PC-9 (cell line): ENCODE results near the gene CPB2. TPM values are rescaled to one million over a fixed set of nuclear protein-coding genes. Genes with fewer than 3 reads are reported as not detected.
A peak's percentile ranks its signal among the peaks of the same experiment; 100 is the strongest.

Source experiments
- Bru-seq: library from RNA; stranded (reverse); fragments of 400-500 nt; gene quantifications from one replicate; lab custom pipeline; 2021; lab: Mats Ljungman, UMichigan
- BruChase-seq, 2 experiments: library from RNA; stranded (reverse); fragments of 400-500 nt; gene quantifications; one replicate each; lab custom pipeline; 2021; lab: Mats Ljungman, UMichigan
- BruUV-seq: library from RNA; stranded (reverse); fragments of 400-500 nt; replicated peaks from 2 replicates; lab custom pipeline; 2021; lab: Mats Ljungman, UMichigan
- CTCF ChIA-PET: fragments of 300-600 bp; sonication (Branson Sonifier 250); formaldehyde crosslinking; loops from one replicate; lab custom pipeline; 2022; ENCODE audit warnings: antibody characterized with exemption; lab: Charles Lee
- POLR2A ChIA-PET: fragments of 300-600 bp; sonication (Branson Sonifier 250); formaldehyde crosslinking; loops from one replicate; lab custom pipeline; 2022; ENCODE audit warnings: antibody characterized with exemption; ENCODE audit not compliant: unreplicated experiment; lab: Charles Lee
- DNase-seq, 2 experiments: peaks; one replicate each; pipeline versions ENCODE4 v3.0.0 to v3.0.0-alpha.2; 2015 to 2022; ENCODE audit warnings: mixed read lengths in 1 of 2
- H2AFZ ChIP-seq: fragments of 200-600 bp; sonication (generic); 2 replicates; pipeline ENCODE4 v1.8.1; 2017; ENCODE audit warnings: antibody characterized with exemption
- H3F3A ChIP-seq: fragments of 200-600 bp; sonication (generic); 2 replicates; pipeline ENCODE4 v1.8.1; 2017; ENCODE audit warnings: antibody characterized with exemption, mild to moderate bottlenecking, low read depth; ENCODE audit not compliant: insufficient read depth
- H3K27ac ChIP-seq: fragments of 200-600 bp; sonication (generic); 2 replicates; pipeline ENCODE4 v1.6.1; 2016; ENCODE audit warnings: mixed run types
- H3K27me3 ChIP-seq: fragments of 200-600 bp; sonication (generic); 2 replicates; pipeline ENCODE4 v1.6.1; 2016; ENCODE audit warnings: low read depth, mixed run types; ENCODE audit not compliant: insufficient read depth
- H3K36me3 ChIP-seq: fragments of 200-600 bp; sonication (generic); 2 replicates; pipeline ENCODE4 v1.6.1; 2016; ENCODE audit warnings: low read depth, mixed run types
- H3K4me1 ChIP-seq: fragments of 200-600 bp; sonication (generic); replicated peaks from 2 replicates; pipeline ENCODE4 v1.6.1; 2016; ENCODE audit warnings: mixed run types; ENCODE audit not compliant: insufficient read depth
- H3K4me2 ChIP-seq: fragments of 200-600 bp; sonication (generic); 2 replicates; pipeline ENCODE4 v1.6.1; 2017; ENCODE audit warnings: mixed run types
- H3K4me3 ChIP-seq: fragments of 200-600 bp; sonication (generic); 2 replicates; pipeline ENCODE4 v1.6.1; 2016; ENCODE audit warnings: mixed run types
- H3K79me2 ChIP-seq: fragments of 200-600 bp; sonication (generic); 2 replicates; pipeline ENCODE4 v1.6.1; 2017; ENCODE audit warnings: low read depth, mixed run types
- H3K9me2 ChIP-seq: fragments of 200-600 bp; sonication (generic); 2 replicates; pipeline ENCODE4 v1.8.1; 2017; ENCODE audit warnings: mild to moderate bottlenecking; ENCODE audit not compliant: insufficient read depth
- H3K9me3 ChIP-seq: fragments of 200-600 bp; sonication (generic); 2 replicates; pipeline ENCODE4 v1.8.1; 2016; ENCODE audit warnings: low read depth; ENCODE audit not compliant: insufficient read depth
- H4K20me1 ChIP-seq: fragments of 200-600 bp; sonication (generic); 2 replicates; pipeline ENCODE4 v1.8.1; 2017; ENCODE audit not compliant: insufficient read depth
- EZH2 ChIP-seq: fragments of 200-600 bp; sonication (generic); IDR thresholded peaks from 2 replicates; pipeline ENCODE4 v1.8.0; 2017; ENCODE audit warnings: antibody characterized with exemption, low read depth
- intact Hi-C: fragments of 100-400 bp; cut with micrococcal nuclease; formaldehyde crosslinking; loops from one replicate; pipeline ENCODE4 v1.10.0; 2022; ENCODE audit not compliant: unreplicated experiment
- long read RNA-seq: library from polyadenylated mRNA; stranded (forward); transcript quantifications from one replicate; pipeline ENCODE4 v2.0.0, GENCODE V29; 2022
- total RNA-seq: library from RNA; stranded (reverse); gene quantifications from 2 replicates; pipeline ENCODE4 v1.2.3, GENCODE V29; 2021
- TF ChIP-seq, protein P1 (sequence below): fragments of 200-600 bp; sonication (generic); conservative IDR thresholded peaks from 2 replicates; pipeline ENCODE4 v1.6.1; 2017; ENCODE audit warnings: mixed run types, antibody characterized with exemption, mild to moderate bottlenecking, moderate library complexity

Gene CPB2, protein sequence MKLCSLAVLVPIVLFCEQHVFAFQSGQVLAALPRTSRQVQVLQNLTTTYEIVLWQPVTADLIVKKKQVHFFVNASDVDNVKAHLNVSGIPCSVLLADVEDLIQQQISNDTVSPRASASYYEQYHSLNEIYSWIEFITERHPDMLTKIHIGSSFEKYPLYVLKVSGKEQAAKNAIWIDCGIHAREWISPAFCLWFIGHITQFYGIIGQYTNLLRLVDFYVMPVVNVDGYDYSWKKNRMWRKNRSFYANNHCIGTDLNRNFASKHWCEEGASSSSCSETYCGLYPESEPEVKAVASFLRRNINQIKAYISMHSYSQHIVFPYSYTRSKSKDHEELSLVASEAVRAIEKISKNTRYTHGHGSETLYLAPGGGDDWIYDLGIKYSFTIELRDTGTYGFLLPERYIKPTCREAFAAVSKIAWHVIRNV
- not detected in 2 replicates for total RNA-seq
- percentile 2 among the genes with signal in this experiment for Bru-seq, nascent RNA
- percentile 3 among the genes with signal in this experiment for BruChase-seq, experiment 1, labeled RNA remaining after a 2-hour chase
- percentile 6 among the genes with signal in this experiment for BruChase-seq, experiment 2, labeled RNA remaining after a 6-hour chase
- long read RNA-seq = 0 reads

- Histone ChIP-seq H3K9me3 (no peaks in the 10 kb centered on the region), H4K20me1 (no peaks in the 10 kb centered on the region), H3K36me3 (no peaks in the 10 kb centered on the region), H3K79me2 (no peaks in the 10 kb centered on the region), H3K9me2 (no peaks in the 10 kb centered on the region), H3K4me1 (no peaks in the 10 kb centered on the region), H2AFZ (no peak within 1 kb of the TSS), H3K27ac (no peak within 1 kb of the TSS), H3K4me2 (no peak within 1 kb of the TSS), H3K4me3 (no peak within 1 kb of the TSS), H3K27me3 (no peaks in the 10 kb centered on the region), H3F3A (no peaks in the 10 kb centered on the region)
- POLR2A ChIA-PET = no interaction called here
- intact Hi-C loops = no loop called here
- DNase-seq = no peak
- BruUV-seq = no TSS peak
- TF ChIP-seq, protein P1, sequence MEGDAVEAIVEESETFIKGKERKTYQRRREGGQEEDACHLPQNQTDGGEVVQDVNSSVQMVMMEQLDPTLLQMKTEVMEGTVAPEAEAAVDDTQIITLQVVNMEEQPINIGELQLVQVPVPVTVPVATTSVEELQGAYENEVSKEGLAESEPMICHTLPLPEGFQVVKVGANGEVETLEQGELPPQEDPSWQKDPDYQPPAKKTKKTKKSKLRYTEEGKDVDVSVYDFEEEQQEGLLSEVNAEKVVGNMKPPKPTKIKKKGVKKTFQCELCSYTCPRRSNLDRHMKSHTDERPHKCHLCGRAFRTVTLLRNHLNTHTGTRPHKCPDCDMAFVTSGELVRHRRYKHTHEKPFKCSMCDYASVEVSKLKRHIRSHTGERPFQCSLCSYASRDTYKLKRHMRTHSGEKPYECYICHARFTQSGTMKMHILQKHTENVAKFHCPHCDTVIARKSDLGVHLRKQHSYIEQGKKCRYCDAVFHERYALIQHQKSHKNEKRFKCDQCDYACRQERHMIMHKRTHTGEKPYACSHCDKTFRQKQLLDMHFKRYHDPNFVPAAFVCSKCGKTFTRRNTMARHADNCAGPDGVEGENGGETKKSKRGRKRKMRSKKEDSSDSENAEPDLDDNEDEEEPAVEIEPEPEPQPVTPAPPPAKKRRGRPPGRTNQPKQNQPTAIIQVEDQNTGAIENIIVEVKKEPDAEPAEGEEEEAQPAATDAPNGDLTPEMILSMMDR = no peak
- TF ChIP-seq EZH2 = no peak
- CTCF ChIA-PET = no interaction called here
Observed at GRCh38 chr13:46104868-46105267, at the start of gene CPB2. Gene CPB2, minus strand, starts transcription at chr13:46105033. Its CDS starts 24 bp downstream, at chr13:46105009.

DNA sequence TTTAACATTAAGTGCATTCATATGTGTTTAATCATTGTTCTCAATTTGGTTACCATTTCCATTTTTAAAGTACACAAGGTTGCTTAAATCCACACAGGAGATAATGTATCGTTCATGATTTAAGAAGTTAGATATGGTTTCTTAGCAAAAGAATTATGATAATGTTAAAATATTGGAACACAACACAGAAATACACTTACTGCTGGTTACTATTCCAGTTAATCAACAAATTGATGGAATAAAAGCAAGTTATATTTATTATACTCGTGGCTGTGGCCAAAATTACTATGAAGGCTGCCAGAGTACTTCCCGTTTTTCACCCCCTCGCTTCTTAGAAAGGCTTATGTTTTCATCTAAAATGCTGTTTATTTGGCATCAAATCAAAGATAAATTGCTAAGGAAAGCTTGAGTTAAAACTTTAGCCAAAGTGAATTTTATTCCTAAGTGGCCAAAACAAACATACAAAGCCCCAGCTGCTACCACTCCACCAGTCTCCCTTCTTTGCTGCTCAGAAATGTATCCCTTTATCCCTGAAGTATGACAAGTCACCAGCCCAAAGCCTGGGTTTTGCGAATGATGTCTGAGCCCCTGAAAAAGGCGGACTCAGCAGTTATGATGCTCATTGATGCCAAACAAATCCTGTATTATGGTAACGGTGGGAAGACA is 49.4 kb upstream of the CPB2 start:
- CTCF ChIA-PET = interaction anchor here (0.6 kb wide), 1 partner anchor 635 kb away, joined by 3 read pairs; no protein-coding TSS in a partner anchor
- Histone ChIP-seq H4K20me1 (no peaks in the 10 kb centered on the region), H3K27me3 (no peaks in the 10 kb centered on the region), H3K9me2 (no peaks in the 10 kb centered on the region), H3F3A (no peaks in the 10 kb centered on the region), H2AFZ (no peak overlapping the region), H3K4me1 (no peaks in the 10 kb centered on the region), H3K9me3 (no peaks in the 10 kb centered on the region), H3K36me3 (peaks cover 56% of the 10 kb centered on the region), H3K4me2 (no peak overlapping the region), H3K4me3 (no peak overlapping the region), H3K27ac (no peak overlapping the region), H3K79me2 (0 out of 2 replicates have a peak, but pooled peaks cover 5% of the 10 kb centered on the region)
- TF ChIP-seq EZH2 = no peak
- TF ChIP-seq, protein P1 = no peak
- intact Hi-C loops = no loop called here
- POLR2A ChIA-PET = no interaction called here
- no TSS peak for BruUV-seq
- DNase-seq = no peak

GRCh38 chr13:46152627-46153328 is 47.9 kb upstream of the CPB2 start:
- H3K36me3 ChIP-seq = peaks cover 51% of the 10 kb centered on the region
- H3F3A ChIP-seq = no peaks in the 10 kb centered on the region
- no TSS peak for BruUV-seq
- no peak overlapping the region for H2AFZ ChIP-seq
- no peak for DNase-seq
- ChIA-PET POLR2A (no interaction called here), CTCF (no interaction called here)
- H3K4me1 ChIP-seq = no peaks in the 10 kb centered on the region
- intact Hi-C loops = no loop called here
- no peaks in the 10 kb centered on the region for H3K79me2 ChIP-seq
- TF ChIP-seq, protein P1 = no peak
- no peak for TF ChIP-seq EZH2
- no peaks in the 10 kb centered on the region for H3K9me3 ChIP-seq
- H3K27me3 ChIP-seq = no peaks in the 10 kb centered on the region
- no peaks in the 10 kb centered on the region for H3K9me2 ChIP-seq
- H3K4me2 ChIP-seq = no peak overlapping the region
- no peak overlapping the region for H3K4me3 ChIP-seq
- H3K27ac ChIP-seq = no peak overlapping the region
- no peaks in the 10 kb centered on the region for H4K20me1 ChIP-seq
